H1 (cell line): ENCODE measurements around the gene SUPT4H1. TPM values are rescaled to one million over a fixed set of nuclear protein-coding genes. Genes with fewer than 3 reads are reported as not detected.

Experiments
- CTCF ChIA-PET: fragments of 300-600 bp; sonication (Branson Sonifier 250); formaldehyde crosslinking; loops from one replicate; lab custom pipeline; 2021; ENCODE audit not compliant: partially characterized antibody; lab: Charles Lee
- POLR2A ChIA-PET: fragments of 300-600 bp; sonication (Branson Sonifier 250); formaldehyde crosslinking; loops from one replicate; lab custom pipeline; 2021; ENCODE audit warnings: inconsistent platforms; ENCODE audit not compliant: partially characterized antibody; lab: Charles Lee
- DNase-seq, 2 experiments: peaks; one replicate each; pipeline versions ENCODE4 v3.0.0 to v3.0.0-alpha.2; 2010 to 2022; ENCODE audit warnings: low spot score in 2 of 2, low read depth in 1 of 2, mixed read lengths in 1 of 2
- FAIRE-seq: peaks from 2 replicates; lab custom pipeline; 2011; peaks lifted over from hg19 to GRCh38; lab: Jason Lieb, UNC
- H2AFZ ChIP-seq: 2 replicates; pipeline ENCODE4 v1.8.1; 2012; ENCODE audit warnings: low read length, inconsistent platforms
- H2AK5ac ChIP-seq: 2 replicates; pipeline ENCODE4 v1.6.1; 2013; ENCODE audit warnings: low read depth, low read length
- H2BK120ac ChIP-seq: replicated peaks from 2 replicates; pipeline ENCODE3; 2013; ENCODE audit warnings: low read depth, low read length, inconsistent platforms
- H2BK12ac ChIP-seq: 2 replicates; pipeline ENCODE4 v1.6.1; 2013; ENCODE audit warnings: low read depth, low read length
- H2BK15ac ChIP-seq: 2 replicates; pipeline ENCODE4 v1.6.1; 2013; ENCODE audit warnings: low read length
- H2BK20ac ChIP-seq: 2 replicates; pipeline ENCODE4 v1.6.1; 2013; ENCODE audit warnings: low read length
- H2BK5ac ChIP-seq: 2 replicates; pipeline ENCODE4 v1.6.1; 2013; ENCODE audit warnings: low read depth, low read length
- H3K14ac ChIP-seq: 2 replicates; pipeline ENCODE4 v1.6.1; 2013; ENCODE audit warnings: inconsistent platforms; ENCODE audit not compliant: insufficient read length
- H3K18ac ChIP-seq: 2 replicates; pipeline ENCODE4 v1.6.1; 2013; ENCODE audit warnings: low read length; ENCODE audit errors: extremely low read depth
- H3K23ac ChIP-seq: 2 replicates; pipeline ENCODE4 v1.6.1; 2013; ENCODE audit warnings: inconsistent platforms; ENCODE audit not compliant: insufficient read length
- H3K23me2 ChIP-seq: 2 replicates; pipeline ENCODE4 v1.6.1; 2013; ENCODE audit warnings: low read depth, low read length
- H3K27ac ChIP-seq: 2 replicates; pipeline ENCODE4 v1.6.1; 2011; ENCODE audit warnings: low read depth, low read length, inconsistent platforms
- H3K27me3 ChIP-seq, 4 experiments: replicated peaks in 1 of 4; 1 replicate in 1 of 4; 2 replicates in 3 of 4; pipeline versions ENCODE4 v1.6.1 to v1.8.1; 2011 to 2013; ENCODE audit warnings: low read length in 3 of 4, mild to moderate bottlenecking in 3 of 4, inconsistent platforms in 2 of 4, mixed read lengths in 2 of 4, moderate library complexity in 1 of 4; ENCODE audit not compliant: control insufficient read depth in 3 of 4, insufficient read depth in 3 of 4; ENCODE audit errors: extremely low read depth in 1 of 4
- H3K36me3 ChIP-seq, 4 experiments: 2 replicates each; pipeline versions ENCODE4 v1.6.1 to v1.8.1; 2011 to 2013; ENCODE audit warnings: mild to moderate bottlenecking in 4 of 4, low read length in 3 of 4, moderate library complexity in 2 of 4, control low read depth in 1 of 4, inconsistent platforms in 1 of 4; ENCODE audit not compliant: insufficient read depth in 4 of 4, control insufficient read depth in 2 of 4
- H3K4ac ChIP-seq: replicated peaks from 2 replicates; pipeline ENCODE3; 2013; ENCODE audit warnings: low read length, low read depth, mixed read lengths, inconsistent platforms; ENCODE audit not compliant: insufficient read length
- H3K4me1 ChIP-seq, 4 experiments: replicated peaks in 1 of 4; 1 replicate in 1 of 4; 2 replicates in 3 of 4; pipeline versions ENCODE4 v1.6.1 to v1.8.1; 2011 to 2013; ENCODE audit warnings: low read length in 3 of 4, inconsistent platforms in 2 of 4, mixed read lengths in 1 of 4; ENCODE audit not compliant: insufficient read depth in 4 of 4, control insufficient read depth in 3 of 4
- H3K4me2 ChIP-seq, 2 experiments: 2 replicates each; pipeline versions ENCODE4 v1.6.1 to v1.8.1; 2011 to 2013; ENCODE audit warnings: low read depth in 2 of 2, low read length in 2 of 2, control low read depth in 1 of 2, inconsistent platforms in 1 of 2, mild to moderate bottlenecking in 1 of 2; ENCODE audit not compliant: insufficient read depth in 1 of 2
- H3K4me3 ChIP-seq, 4 experiments: fragments of 200-600, 300-600 bp in 1 of 4; sonication (generic), shearing (Covaris generic), sonication (Bioruptor Twin) in 1 of 4; 2 replicates each; pipeline versions ENCODE4 v1.5.1 to v1.8.1; 2011 to 2016; ENCODE audit warnings: low read length in 4 of 4, low read depth in 3 of 4, control low read depth in 2 of 4, inconsistent platforms in 2 of 4, mild to moderate bottlenecking in 2 of 4, mixed read lengths in 1 of 4, moderate library complexity in 1 of 4; ENCODE audit not compliant: insufficient read depth in 2 of 4; ENCODE audit errors: extremely low read depth in 1 of 4
- H3K56ac ChIP-seq: replicated peaks from 2 replicates; pipeline ENCODE3; 2013; ENCODE audit warnings: low read depth, mild to moderate bottlenecking, mixed read lengths, low read length, inconsistent platforms; ENCODE audit not compliant: insufficient read length
- H3K79me1 ChIP-seq: 2 replicates; pipeline ENCODE4 v1.6.1; 2013; ENCODE audit warnings: low read depth, low read length, control low read depth
- H3K79me2 ChIP-seq, 2 experiments: 2 replicates each; pipeline versions ENCODE4 v1.6.1 to v1.8.1; 2012 to 2013; ENCODE audit warnings: low read length in 2 of 2, mild to moderate bottlenecking in 2 of 2, inconsistent platforms in 1 of 2; ENCODE audit not compliant: insufficient read depth in 2 of 2, control insufficient read depth in 1 of 2
- H3K9ac ChIP-seq, 4 experiments: replicated peaks in 1 of 4; 1 replicate in 1 of 4; 2 replicates in 3 of 4; pipeline versions ENCODE4 v1.6.1 to v1.8.1; 2011 to 2013; ENCODE audit warnings: low read depth in 3 of 4, low read length in 3 of 4, control low read depth in 2 of 4, mild to moderate bottlenecking in 2 of 4, moderate library complexity in 2 of 4, inconsistent platforms in 1 of 4; ENCODE audit errors: extremely low read depth in 1 of 4
- H3K9me3 ChIP-seq, 2 experiments: 2 replicates each; pipeline versions ENCODE4 v1.6.1 to v1.8.1; 2012 to 2013; ENCODE audit warnings: mild to moderate bottlenecking in 2 of 2, moderate library complexity in 2 of 2, control low read depth in 1 of 2, inconsistent platforms in 1 of 2, low read depth in 1 of 2, low read length in 1 of 2, mixed read lengths in 1 of 2; ENCODE audit not compliant: insufficient read depth in 2 of 2
- H4K20me1 ChIP-seq, 2 experiments: replicated peaks in 1 of 2; 2 replicates each; pipeline versions ENCODE3 to v1.8.1; 2011 to 2013; ENCODE audit warnings: inconsistent platforms in 2 of 2, low read length in 2 of 2, mild to moderate bottlenecking in 1 of 2; ENCODE audit not compliant: insufficient read depth in 2 of 2, control insufficient read depth in 1 of 2
- H4K5ac ChIP-seq: 2 replicates; pipeline ENCODE4 v1.6.1; 2013; ENCODE audit warnings: low read length, low read depth, mixed read lengths, inconsistent platforms; ENCODE audit not compliant: insufficient read length
- H4K8ac ChIP-seq: 2 replicates; pipeline ENCODE4 v1.8.0; 2013; ENCODE audit warnings: mild to moderate bottlenecking, moderate library complexity, low read length, inconsistent platforms; ENCODE audit not compliant: insufficient read depth; ENCODE audit errors: extremely low read depth
- H4K91ac ChIP-seq: replicated peaks from 2 replicates; pipeline ENCODE3; 2013; ENCODE audit warnings: low read length, mixed read lengths, inconsistent platforms; ENCODE audit not compliant: insufficient read length
- POLR2AphosphoS5 ChIP-seq: IDR thresholded peaks from 2 replicates; pipeline ENCODE4 v1.6.1; 2011; ENCODE audit warnings: low read depth, low read length
- SIX5 ChIP-seq: IDR thresholded peaks from 2 replicates; pipeline ENCODE4 v1.6.1; 2011; ENCODE audit warnings: mild to moderate bottlenecking, low read depth, low read length
- TCF12 ChIP-seq: IDR thresholded peaks from 2 replicates; pipeline ENCODE4 v1.6.1; 2011; ENCODE audit warnings: low read depth, mild to moderate bottlenecking, low read length
- WGBS, 2 experiments: shearing (Covaris generic) in 1 of 2; methylation state at CpG; one replicate each; pipeline versions ENCODE4 v1.1.6 to v1.1.7; 2013 to 2015; ENCODE audit warnings: low lambda C conversion rate in 2 of 2, mixed read lengths in 2 of 2, inconsistent platforms in 1 of 2, low coverage in 1 of 2, missing lambda C conversion rate in 1 of 2; ENCODE audit not compliant: insufficient replicate concordance in 2 of 2, insufficient coverage in 1 of 2, insufficient read length in 1 of 2; ENCODE audit errors: extremely low coverage in 1 of 2, missing lambda C conversion rate in 1 of 2; 5-methylcytosine and 5-hydroxymethylcytosine counted together
- polyA plus RNA-seq, 7 experiments: library from polyadenylated mRNA; depleted of rRNA in 3 of 7; stranded (reverse) in 5 of 7; unstranded in 2 of 7; fragments of >200 nt in 5 of 7; fragments of 200-250 nt in 2 of 7; gene quantifications; 1 replicate in 5 of 7; 2 replicates in 1 of 7; 4 replicates in 1 of 7; pipeline versions ENCODE4 v1.2.1 to v1.2.3, GENCODE V29; 2011 to 2013; ENCODE audit warnings: missing spikeins in 2 of 7, mixed read lengths in 2 of 7
- total RNA-seq: library from RNA; stranded (reverse); fragmentation: NEBNext Ultra II Directional; extraction: Animal tissue kit (Norgen Biotek cat#: 25700); gene quantifications from 2 replicates; pipeline ENCODE4 v1.2.1, GENCODE V29; 2021
- TF ChIP-seq, protein P1 (sequence below): IDR thresholded peaks from 2 replicates; pipeline ENCODE4 v1.6.1; 2012; ENCODE audit warnings: inconsistent platforms
- TF ChIP-seq, protein P2 (sequence below): IDR thresholded peaks from 2 replicates; pipeline ENCODE4 v1.6.1; 2011; ENCODE audit warnings: low read depth, mild to moderate bottlenecking, low read length; ENCODE audit not compliant: insufficient read depth

The SUPT4H1 gene
- total and polyA plus RNA-seq, 2 of the 8 experiments (the other 6 are each of a cell fraction or from before 2014, with no cell fraction given), result 112 to 143 TPM

- no peak for TF ChIP-seq SIX5
- no peak for TF ChIP-seq POLR2AphosphoS5
- TF ChIP-seq TCF12, result no peak
- TF ChIP-seq, protein P1, sequence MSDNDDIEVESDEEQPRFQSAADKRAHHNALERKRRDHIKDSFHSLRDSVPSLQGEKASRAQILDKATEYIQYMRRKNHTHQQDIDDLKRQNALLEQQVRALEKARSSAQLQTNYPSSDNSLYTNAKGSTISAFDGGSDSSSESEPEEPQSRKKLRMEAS, result no peak
- TF ChIP-seq, protein P2, sequence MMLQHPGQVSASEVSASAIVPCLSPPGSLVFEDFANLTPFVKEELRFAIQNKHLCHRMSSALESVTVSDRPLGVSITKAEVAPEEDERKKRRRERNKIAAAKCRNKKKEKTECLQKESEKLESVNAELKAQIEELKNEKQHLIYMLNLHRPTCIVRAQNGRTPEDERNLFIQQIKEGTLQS, result no peak
- Histone ChIP-seq H3K18ac (no peak overlapping the region), H3K4me3 (no peak overlapping the region), H2BK12ac (no peak overlapping the region), H3K14ac (no peak overlapping the region), H4K8ac (no peak overlapping the region), H3K23ac (no peak overlapping the region), H4K91ac (no peak overlapping the region), H2BK120ac (no peak overlapping the region), H3K36me3 (no peaks in the 10 kb centered on the region), H3K4me2 (no peak overlapping the region), H2BK15ac (0 out of 2 replicates have a peak overlapping the region, but pooled peaks have one; percentile 67), H2BK20ac (no peak overlapping the region), H3K4ac (no peak overlapping the region), H4K20me1 (no peaks in the 10 kb centered on the region), H3K79me1 (no peaks in the 10 kb centered on the region), H4K5ac (no peak overlapping the region), H3K79me2 (no peaks in the 10 kb centered on the region), H3K27me3 (no peaks in the 10 kb centered on the region), H3K9me3 (no peaks in the 10 kb centered on the region), H3K9ac (no peak overlapping the region), H3K4me1 (peaks cover 0 to 2% (median 0%) of the 10 kb centered on the region in 4 experiments; a peak in 1 of 7 replicates), H3K23me2 (no peaks in the 10 kb centered on the region; the same call in 1 of the 2 replicates), H3K27ac (no peak overlapping the region), H2AFZ (no peak overlapping the region), H2AK5ac (no peak overlapping the region), H3K56ac (no peak overlapping the region), H2BK5ac (peak overlapping the region; percentile 1; the same call in 1 of the 2 replicates)
- no peak for FAIRE-seq
- WGBS, 2 experiments, result 69% methylated on average over 7 of the region's 7 CpGs; no CpG with 5 or more reads in 1 of the 2 experiments
- ChIA-PET CTCF (interaction anchor here (0.7 to 6.0 kb wide), 12 partner anchors 12 to 83 kb away, joined by 3 to 32 read pairs (median 5); partner anchors contain the start of genes RNF43 and SUPT4H1), POLR2A (interaction anchor here (0.9 to 4.5 kb wide), 3 partner anchors 8 to 21 kb away, joined by 3 to 30 read pairs (median 12); partner anchors contain the start of gene SUPT4H1)
- no peak for DNase-seq
Measured at GRCh38 chr17:58364270-58364942, 12.4 kb upstream of the SUPT4H1 start.
